C4-2B (cell line): ENCODE results near the gene UNC45B.

Experiments used
- ZFX ChIP-seq: fragments of 450-650 bp; IDR thresholded peaks from 2 replicates; pipeline ENCODE4 v1.6.1; 2017
- TF ChIP-seq, protein P1 (sequence below): fragments of 450-650 bp; conservative IDR thresholded peaks from 2 replicates; pipeline ENCODE4 v1.5.1; 2017; ENCODE audit warnings: mild to moderate bottlenecking

DNA sequence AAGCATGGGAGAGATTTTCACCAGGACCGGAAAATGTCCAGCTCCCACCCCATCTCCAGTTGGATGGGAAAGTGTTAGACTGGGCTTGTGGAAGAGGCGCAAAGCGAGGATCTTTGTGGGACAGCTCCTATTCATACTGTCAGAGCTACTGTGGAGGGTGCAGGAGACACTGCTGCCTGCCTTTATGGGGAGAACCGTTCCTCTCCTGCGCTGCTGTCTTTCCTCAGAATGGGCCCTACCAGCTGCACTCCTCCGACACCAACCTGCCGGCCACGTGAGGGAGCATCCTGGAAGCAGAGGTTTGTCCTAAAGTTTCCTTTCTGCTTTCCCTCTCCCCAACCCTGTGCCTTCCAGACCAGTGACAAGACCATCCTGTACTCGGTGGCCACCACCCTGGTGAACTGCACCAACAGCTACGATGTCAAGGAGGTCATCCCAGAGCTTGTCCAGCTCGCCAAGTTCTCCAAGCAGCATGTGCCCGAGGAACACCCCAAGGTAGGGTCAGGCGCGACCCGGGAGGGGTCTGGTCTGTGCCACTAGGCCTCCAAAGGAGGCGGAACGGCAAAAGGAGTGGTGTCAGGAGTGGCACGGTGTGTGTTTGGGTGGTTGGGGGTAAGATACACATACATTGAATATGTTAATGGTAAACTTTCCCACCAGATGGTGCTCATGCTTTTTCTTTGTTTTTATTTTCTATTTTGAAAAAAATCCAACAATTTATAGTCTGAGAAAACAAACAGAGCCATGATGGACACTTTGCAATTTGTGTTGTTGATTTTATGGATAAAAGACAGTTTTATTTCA lies 23.6 kb downstream of the UNC45B start:
- TF ChIP-seq, protein P1, sequence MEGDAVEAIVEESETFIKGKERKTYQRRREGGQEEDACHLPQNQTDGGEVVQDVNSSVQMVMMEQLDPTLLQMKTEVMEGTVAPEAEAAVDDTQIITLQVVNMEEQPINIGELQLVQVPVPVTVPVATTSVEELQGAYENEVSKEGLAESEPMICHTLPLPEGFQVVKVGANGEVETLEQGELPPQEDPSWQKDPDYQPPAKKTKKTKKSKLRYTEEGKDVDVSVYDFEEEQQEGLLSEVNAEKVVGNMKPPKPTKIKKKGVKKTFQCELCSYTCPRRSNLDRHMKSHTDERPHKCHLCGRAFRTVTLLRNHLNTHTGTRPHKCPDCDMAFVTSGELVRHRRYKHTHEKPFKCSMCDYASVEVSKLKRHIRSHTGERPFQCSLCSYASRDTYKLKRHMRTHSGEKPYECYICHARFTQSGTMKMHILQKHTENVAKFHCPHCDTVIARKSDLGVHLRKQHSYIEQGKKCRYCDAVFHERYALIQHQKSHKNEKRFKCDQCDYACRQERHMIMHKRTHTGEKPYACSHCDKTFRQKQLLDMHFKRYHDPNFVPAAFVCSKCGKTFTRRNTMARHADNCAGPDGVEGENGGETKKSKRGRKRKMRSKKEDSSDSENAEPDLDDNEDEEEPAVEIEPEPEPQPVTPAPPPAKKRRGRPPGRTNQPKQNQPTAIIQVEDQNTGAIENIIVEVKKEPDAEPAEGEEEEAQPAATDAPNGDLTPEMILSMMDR = no peak; the same call in 1 of the 2 replicates
- TF ChIP-seq ZFX = no peak
